ENCODE measurements around the gene PRKAR2A.
A peak's percentile ranks its signal among the peaks of the same experiment; 100 is the strongest.

The PRKAR2A gene

DNA sequence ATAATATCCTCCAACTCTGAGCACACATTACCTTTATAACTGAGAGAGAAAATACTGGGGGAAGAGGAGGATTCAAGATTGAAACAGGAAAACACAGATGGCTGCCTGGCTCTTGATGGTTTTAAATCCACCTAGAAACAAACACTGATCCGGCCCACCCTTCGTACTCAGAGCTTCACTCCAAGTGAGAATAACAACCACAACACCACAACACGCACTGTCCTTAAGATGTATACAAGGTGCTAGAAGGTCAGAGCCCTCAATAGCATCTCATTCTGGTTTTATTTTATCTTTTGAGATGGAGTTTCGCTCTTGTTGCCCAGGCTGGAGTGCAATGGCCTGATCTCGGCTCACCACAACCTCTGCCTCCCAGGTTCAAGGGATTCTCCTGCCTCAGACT lies 140.5 kb downstream of the PRKAR2A start:
- Mint-ChIP-seq H3K36me3 (peaks cover 96% of the 10 kb centered on the region), H3K9me3 (no peaks in the 10 kb centered on the region)

DNA sequence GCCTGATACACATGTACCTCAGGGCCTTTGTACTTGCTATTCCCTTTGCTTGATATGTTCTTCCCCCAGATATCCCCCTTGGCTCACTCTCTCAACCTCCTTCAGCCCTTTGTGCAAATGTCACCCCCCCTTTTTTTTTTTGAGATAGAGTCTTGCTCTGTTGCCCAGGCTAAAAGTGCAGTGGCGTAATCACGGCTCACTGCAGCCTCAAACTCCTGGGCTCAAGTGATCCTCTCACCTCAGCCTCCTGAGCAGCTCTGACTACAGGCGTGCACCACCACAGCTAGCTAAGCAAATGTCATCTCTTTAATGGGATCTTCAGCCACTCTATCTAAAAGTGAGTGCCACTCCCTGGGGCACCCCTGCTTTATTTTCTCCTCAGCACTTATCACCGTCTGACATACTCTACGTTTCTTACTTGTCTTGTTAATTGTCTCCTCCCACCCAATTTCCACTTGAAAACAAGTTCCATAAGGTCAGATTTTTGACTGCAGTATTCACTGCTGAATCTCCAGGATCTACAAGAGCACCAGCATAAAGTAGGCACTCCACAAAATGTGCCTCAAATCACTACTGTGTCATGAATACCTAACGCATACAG lies 145.3 kb downstream of the PRKAR2A start:
- H3K36me3 Mint-ChIP-seq = peaks cover 90% of the 10 kb centered on the region
- peak overlapping the region; percentile 41 for H3K27ac Mint-ChIP-seq
- no peaks in the 10 kb centered on the region for H3K9me3 Mint-ChIP-seq

More for the DNA sequence above, 140.5 kb downstream of the PRKAR2A start:
- no peak for DNase-seq (ENCODE audit: low spot score in 2 of 2)
- Mint-ChIP-seq H3K4me3 (no peak overlapping the region), H3K27ac (peak overlapping the region; percentile 26), H3K4me1 (peaks cover 41% of the 10 kb centered on the region)
- no peak for ATAC-seq

GRCh38 chr3:48700731-48701405 lies 146.8 kb downstream of the PRKAR2A start:
- H3K4me3 Mint-ChIP-seq = no peak overlapping the region
- no peak overlapping the region for H3K27ac Mint-ChIP-seq
- no peak for DNase-seq (ENCODE audit: low spot score in 2 of 2)
- no peak for ATAC-seq
- peaks cover 86% of the 10 kb centered on the region for H3K36me3 Mint-ChIP-seq
- H3K9me3 Mint-ChIP-seq = no peaks in the 10 kb centered on the region
- H3K4me1 Mint-ChIP-seq = peaks cover 24% of the 10 kb centered on the region

More for the DNA sequence above, 145.3 kb downstream of the PRKAR2A start:
- ATAC-seq = no peak
- H3K4me3 Mint-ChIP-seq = no peak overlapping the region
- H3K4me1 Mint-ChIP-seq = peaks cover 24% of the 10 kb centered on the region
- DNase-seq (ENCODE audit: low spot score in 2 of 2) = no peak

DNA sequence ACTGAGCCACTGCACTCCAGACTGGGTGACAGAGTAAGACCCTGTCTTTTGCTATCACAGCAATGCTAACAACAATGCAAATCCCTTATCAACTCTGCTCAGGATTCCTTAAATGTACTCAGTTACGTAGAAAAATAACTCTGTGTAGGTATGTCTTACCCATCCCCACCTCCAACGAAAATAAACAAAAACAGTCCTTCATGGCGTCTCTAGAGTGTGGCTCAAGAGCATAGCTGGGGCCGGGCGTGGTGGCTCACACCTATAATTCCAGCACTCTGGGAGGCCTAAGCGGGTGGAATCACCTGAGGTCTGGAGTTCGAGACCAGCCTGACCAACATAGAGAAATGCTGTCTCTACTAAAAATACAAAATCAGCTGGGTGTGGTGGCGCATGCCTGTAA lies 148.8 kb downstream of the PRKAR2A start:
- Mint-ChIP-seq H3K36me3 (peaks cover 86% of the 10 kb centered on the region), H3K9me3 (no peaks in the 10 kb centered on the region), H3K27ac (no peak overlapping the region), H3K4me3 (no peak overlapping the region), H3K4me1 (peaks cover 19% of the 10 kb centered on the region)
- DNase-seq (ENCODE audit: low spot score in 2 of 2) = no peak
- ATAC-seq = no peak

- ATAC-seq (peak; percentile 34), DNase-seq (ENCODE audit: low spot score in 2 of 2) (no peak)
- H3K4me3 Mint-ChIP-seq = no peak overlapping the region
- H3K4me1 Mint-ChIP-seq = peaks cover 19% of the 10 kb centered on the region
- no peaks in the 10 kb centered on the region for H3K9me3 Mint-ChIP-seq
- H3K36me3 Mint-ChIP-seq = peaks cover 87% of the 10 kb centered on the region
- H3K27ac Mint-ChIP-seq = no peak overlapping the region
Measured at GRCh38 chr3:48697952-48698351, 149.7 kb downstream of the PRKAR2A start.

- no peak overlapping the region for H3K27ac Mint-ChIP-seq
Measured at GRCh38 chr3:48696601-48697000, 151.1 kb downstream of the PRKAR2A start.

More at GRCh38 chr3:48696601-48697000, 151.1 kb downstream of the PRKAR2A start:
- Mint-ChIP-seq H3K9me3 (no peaks in the 10 kb centered on the region), H3K4me1 (peaks cover 10% of the 10 kb centered on the region), H3K36me3 (peaks cover 87% of the 10 kb centered on the region), H3K4me3 (no peak overlapping the region)
- ATAC-seq (no peak), DNase-seq (ENCODE audit: low spot score in 2 of 2) (no peak)
